WTC11 (cell line): ENCODE data around the gene TATDN2. TPM values are rescaled to one million over a fixed set of nuclear protein-coding genes. Genes with fewer than 3 reads are reported as not detected.

Experiments used
- ATAC-seq: fragments of 200-7000 bp; cut with Tn5 transposase; 2 replicates; pipeline ENCODE4 v1.10.0; 2021; ENCODE audit warnings: mild to moderate bottlenecking, moderate library complexity
- CTCF ChIA-PET: fragments of 300-600 bp; sonication (Branson Sonifier 250); formaldehyde crosslinking; loops from one replicate; lab custom pipeline; 2021; ENCODE audit warnings: antibody characterized with exemption; lab: Charles Lee
- POLR2A ChIA-PET: fragments of 350-600 bp; sonication (Branson Sonifier 250); formaldehyde crosslinking; loops from one replicate; lab custom pipeline; 2021; ENCODE audit warnings: antibody characterized with exemption; lab: Charles Lee
- DNase-seq: peaks from one replicate; pipeline ENCODE4 v3.0.0; 2021; ENCODE audit warnings: low spot score
- H3K27ac Mint-ChIP-seq: 2 replicates; pipeline ENCODE4 v1.8.0; 2021; ENCODE audit warnings: mixed read lengths
- H3K27me3 Mint-ChIP-seq: 2 replicates; pipeline ENCODE4 v1.8.0; 2021; ENCODE audit warnings: low read depth, mild to moderate bottlenecking, moderate library complexity, mixed read lengths
- H3K36me3 Mint-ChIP-seq: 2 replicates; pipeline ENCODE4 v1.8.0; 2021; ENCODE audit warnings: mixed read lengths
- H3K4me1 Mint-ChIP-seq: 2 replicates; pipeline ENCODE4 v1.8.0; 2022; ENCODE audit warnings: mixed read lengths
- H3K4me3 Mint-ChIP-seq: 2 replicates; pipeline ENCODE4 v1.8.0; 2021; ENCODE audit warnings: mild to moderate bottlenecking, moderate library complexity, mixed read lengths
- H3K9me3 Mint-ChIP-seq: 2 replicates; pipeline ENCODE4 v1.8.0; 2021; ENCODE audit warnings: mixed read lengths
- ATF1 ChIP-seq: sonication (generic); formaldehyde crosslinking; IDR thresholded peaks from 2 replicates; pipeline ENCODE4 v1.8.1; 2023; ENCODE audit warnings: mild to moderate bottlenecking, moderate library complexity, missing genetic modification reagents
- CBFB ChIP-seq: sonication (generic); formaldehyde crosslinking; IDR thresholded peaks from 2 replicates; pipeline ENCODE4 v1.8.1; 2022; ENCODE audit warnings: mild to moderate bottlenecking, low read depth, missing genetic modification reagents
- ESRRA ChIP-seq: sonication (generic); formaldehyde crosslinking; IDR thresholded peaks from 2 replicates; pipeline ENCODE4 v1.8.1; 2022; ENCODE audit warnings: mild to moderate bottlenecking, missing genetic modification reagents, borderline replicate concordance
- ETV6 ChIP-seq: sonication (generic); formaldehyde crosslinking; IDR thresholded peaks from 2 replicates; pipeline ENCODE4 v1.8.1; 2022; ENCODE audit warnings: mild to moderate bottlenecking, missing genetic modification reagents
- FOXJ3 ChIP-seq: sonication (generic); formaldehyde crosslinking; IDR thresholded peaks from 2 replicates; pipeline ENCODE4 v1.9.0; 2021; ENCODE audit warnings: missing genetic modification reagents, mild to moderate bottlenecking, borderline replicate concordance
- FOXP1 ChIP-seq: sonication (generic); formaldehyde crosslinking; IDR thresholded peaks from 2 replicates; pipeline ENCODE4 v1.8.0; 2022; ENCODE audit warnings: missing genetic modification reagents, mild to moderate bottlenecking, moderate library complexity, borderline replicate concordance
- GABPB1 ChIP-seq: sonication (generic); formaldehyde crosslinking; IDR thresholded peaks from 2 replicates; pipeline ENCODE4 v1.8.1; 2023; ENCODE audit warnings: mild to moderate bottlenecking, missing genetic modification reagents
- IRF2 ChIP-seq: sonication (generic); formaldehyde crosslinking; IDR thresholded peaks from 2 replicates; pipeline ENCODE4 v1.8.0; 2022; ENCODE audit warnings: low read depth, missing genetic modification reagents, borderline replicate concordance
- NR2C2 ChIP-seq: sonication (generic); formaldehyde crosslinking; IDR thresholded peaks from 2 replicates; pipeline ENCODE4 v1.8.0; 2022; ENCODE audit warnings: mild to moderate bottlenecking, missing genetic modification reagents
- PRRX2 ChIP-seq: fragments of 250-450 bp; sonication (Bioruptor Pico); IDR thresholded peaks from 2 replicates; pipeline ENCODE4 v1.8.0; 2021; ENCODE audit warnings: mild to moderate bottlenecking
- SOX15 ChIP-seq: fragments of 250-450 bp; sonication (Bioruptor Pico); IDR thresholded peaks from 2 replicates; pipeline ENCODE4 v1.9.0; 2021; ENCODE audit warnings: mild to moderate bottlenecking
- USF2 ChIP-seq: sonication (generic); formaldehyde crosslinking; IDR thresholded peaks from 2 replicates; pipeline ENCODE4 v1.8.1; 2023; ENCODE audit warnings: mild to moderate bottlenecking, missing genetic modification reagents, moderate library complexity
- ZNF138 ChIP-seq: sonication (generic); formaldehyde crosslinking; conservative IDR thresholded peaks from 2 replicates; pipeline ENCODE4 v1.8.1; 2022; ENCODE audit warnings: mild to moderate bottlenecking, moderate library complexity, missing genetic modification reagents
- ZNF281 ChIP-seq: sonication (generic); formaldehyde crosslinking; IDR thresholded peaks from 2 replicates; pipeline ENCODE4 v1.8.0; 2023; ENCODE audit warnings: mild to moderate bottlenecking, missing genetic modification reagents
- ZNF396 ChIP-seq: fragments of 250-450 bp; sonication (Bioruptor Pico); IDR thresholded peaks from 2 replicates; pipeline ENCODE4 v1.8.0; 2021; ENCODE audit warnings: mild to moderate bottlenecking, moderate library complexity, borderline replicate concordance
- total RNA-seq: library from RNA; stranded (reverse); gene quantifications from 3 replicates; pipeline ENCODE4 v1.2.3, GENCODE V29; 2021
- TF ChIP-seq, protein P1 (sequence below): sonication (generic); formaldehyde crosslinking; IDR thresholded peaks from 2 replicates; pipeline ENCODE4 v1.8.1; 2022; ENCODE audit warnings: mild to moderate bottlenecking, moderate library complexity, missing genetic modification reagents
- TF ChIP-seq, protein P2 (sequence below): sonication (generic); formaldehyde crosslinking; IDR thresholded peaks from 2 replicates; pipeline ENCODE4 v1.8.0; 2022; ENCODE audit warnings: mild to moderate bottlenecking, missing genetic modification reagents
- TF ChIP-seq, protein P3 (sequence below): sonication (generic); formaldehyde crosslinking; IDR thresholded peaks from 2 replicates; pipeline ENCODE4 v1.8.1; 2022; ENCODE audit warnings: mild to moderate bottlenecking, missing genetic modification reagents, moderate library complexity, borderline replicate concordance
- TF ChIP-seq, protein P4 (sequence below): sonication (generic); formaldehyde crosslinking; conservative IDR thresholded peaks from 2 replicates; pipeline ENCODE4 v1.8.1; 2022; ENCODE audit warnings: mild to moderate bottlenecking, missing genetic modification reagents
- TF ChIP-seq, protein P5 (sequence below): fragments of 250-450 bp; sonication (Bioruptor Pico); IDR thresholded peaks from 2 replicates; pipeline ENCODE4 v2.1.2; 2022; ENCODE audit warnings: mild to moderate bottlenecking, moderate library complexity

The TATDN2 gene
- total RNA-seq, 1 experiment from 2014 or later = 31.7 TPM

GRCh38 chr3:10284496-10284895, 36.2 kb downstream of the TATDN2 start:
- no peak for DNase-seq
- 0 out of 2 replicates have a peak overlapping the region, but pooled peaks have one; percentile 41 for H3K27ac Mint-ChIP-seq
- H3K27me3 Mint-ChIP-seq = no peaks in the 10 kb centered on the region
- H3K36me3 Mint-ChIP-seq = peaks cover 16% of the 10 kb centered on the region; the same call in 1 of the 2 replicates
- H3K9me3 Mint-ChIP-seq = no peaks in the 10 kb centered on the region
- TF ChIP-seq IRF2 (no peak), FOXP1 (no peak), ETV6 (no peak), ZNF281 (no peak), USF2 (CRISPR knock-in tag) (no peak), SOX15 (no peak), GABPB1 (CRISPR knock-in tag) (no peak), PRRX2 (CRISPR knock-in tag) (no peak), ESRRA (CRISPR knock-in tag) (no peak), ZNF138 (CRISPR knock-in tag) (no peak), ZNF396 (CRISPR knock-in tag) (no peak)
- TF ChIP-seq, protein P1, sequence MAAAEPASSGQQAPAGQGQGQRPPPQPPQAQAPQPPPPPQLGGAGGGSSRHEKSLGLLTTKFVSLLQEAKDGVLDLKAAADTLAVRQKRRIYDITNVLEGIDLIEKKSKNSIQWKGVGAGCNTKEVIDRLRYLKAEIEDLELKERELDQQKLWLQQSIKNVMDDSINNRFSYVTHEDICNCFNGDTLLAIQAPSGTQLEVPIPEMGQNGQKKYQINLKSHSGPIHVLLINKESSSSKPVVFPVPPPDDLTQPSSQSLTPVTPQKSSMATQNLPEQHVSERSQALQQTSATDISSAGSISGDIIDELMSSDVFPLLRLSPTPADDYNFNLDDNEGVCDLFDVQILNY (CRISPR knock-in tag) = no peak
- TF ChIP-seq, protein P2, sequence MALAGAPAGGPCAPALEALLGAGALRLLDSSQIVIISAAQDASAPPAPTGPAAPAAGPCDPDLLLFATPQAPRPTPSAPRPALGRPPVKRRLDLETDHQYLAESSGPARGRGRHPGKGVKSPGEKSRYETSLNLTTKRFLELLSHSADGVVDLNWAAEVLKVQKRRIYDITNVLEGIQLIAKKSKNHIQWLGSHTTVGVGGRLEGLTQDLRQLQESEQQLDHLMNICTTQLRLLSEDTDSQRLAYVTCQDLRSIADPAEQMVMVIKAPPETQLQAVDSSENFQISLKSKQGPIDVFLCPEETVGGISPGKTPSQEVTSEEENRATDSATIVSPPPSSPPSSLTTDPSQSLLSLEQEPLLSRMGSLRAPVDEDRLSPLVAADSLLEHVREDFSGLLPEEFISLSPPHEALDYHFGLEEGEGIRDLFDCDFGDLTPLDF (CRISPR knock-in tag) = no peak
- no peak overlapping the region for H3K4me3 Mint-ChIP-seq
- ATAC-seq = no peak
- ChIA-PET POLR2A (no interaction called here), CTCF (no interaction called here)
- H3K4me1 Mint-ChIP-seq = peaks cover 9% of the 10 kb centered on the region

DNA sequence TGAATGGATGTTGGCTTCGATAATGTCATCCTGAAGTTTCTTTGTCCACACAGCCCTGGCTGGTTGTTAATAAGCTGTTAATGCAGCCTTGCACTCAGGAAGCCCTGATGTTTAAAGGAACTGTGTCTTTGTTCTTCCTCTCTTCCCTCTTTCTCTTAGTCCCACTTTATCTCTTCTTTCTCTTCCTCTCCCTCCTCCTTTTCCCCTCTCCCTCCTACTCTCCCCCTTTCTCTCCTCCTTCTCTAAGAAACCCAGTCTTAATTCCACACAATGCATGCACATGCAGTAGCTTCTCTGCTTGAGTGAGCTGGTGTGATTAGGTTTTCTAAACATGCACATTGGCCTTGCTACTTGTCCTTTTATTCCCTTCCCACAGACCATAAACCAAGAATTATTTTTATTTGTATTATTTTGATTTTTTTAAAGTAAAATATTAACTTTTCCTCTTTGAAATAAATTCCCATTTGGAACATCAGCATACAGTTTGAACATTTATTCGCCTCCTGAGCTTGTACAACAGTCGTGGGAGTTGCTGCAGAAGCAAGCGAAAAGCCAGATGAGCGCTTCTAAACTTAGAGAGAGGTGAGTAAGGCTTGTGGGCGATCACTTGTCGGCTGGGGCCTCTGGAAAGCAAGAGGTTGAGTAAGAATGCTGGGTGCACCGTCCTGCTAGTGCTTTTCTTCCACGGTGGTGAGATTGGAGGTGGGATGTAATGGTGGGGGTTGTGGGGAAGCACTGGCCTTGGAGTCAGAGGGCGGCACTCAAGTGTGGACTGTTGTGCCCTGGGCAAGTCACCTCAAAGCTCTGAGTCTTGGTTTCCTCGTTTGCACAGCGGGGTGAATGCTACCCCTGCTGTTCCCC, 37.2 kb downstream of the TATDN2 start:
- CTCF ChIA-PET = interaction anchor here (3.3 kb wide), 1 partner anchor 22 kb away, joined by 12 read pairs; no protein-coding TSS in a partner anchor
- Mint-ChIP-seq H3K27ac (peak overlapping the region; percentile 22), H3K4me3 (no peak overlapping the region), H3K36me3 (peaks cover 13% of the 10 kb centered on the region; the same call in 1 of the 2 replicates), H3K27me3 (no peaks in the 10 kb centered on the region), H3K9me3 (no peaks in the 10 kb centered on the region), H3K4me1 (peaks cover 9% of the 10 kb centered on the region)
- ATAC-seq (no peak), DNase-seq (no peak)
- POLR2A ChIA-PET = no interaction called here
- TF ChIP-seq, protein P3, sequence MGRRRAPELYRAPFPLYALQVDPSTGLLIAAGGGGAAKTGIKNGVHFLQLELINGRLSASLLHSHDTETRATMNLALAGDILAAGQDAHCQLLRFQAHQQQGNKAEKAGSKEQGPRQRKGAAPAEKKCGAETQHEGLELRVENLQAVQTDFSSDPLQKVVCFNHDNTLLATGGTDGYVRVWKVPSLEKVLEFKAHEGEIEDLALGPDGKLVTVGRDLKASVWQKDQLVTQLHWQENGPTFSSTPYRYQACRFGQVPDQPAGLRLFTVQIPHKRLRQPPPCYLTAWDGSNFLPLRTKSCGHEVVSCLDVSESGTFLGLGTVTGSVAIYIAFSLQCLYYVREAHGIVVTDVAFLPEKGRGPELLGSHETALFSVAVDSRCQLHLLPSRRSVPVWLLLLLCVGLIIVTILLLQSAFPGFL (CRISPR knock-in tag) = no peak
- TF ChIP-seq ATF1 (CRISPR knock-in tag) = no peak
- TF ChIP-seq ZNF281 = no peak
- no peak for TF ChIP-seq CBFB (CRISPR knock-in tag)
- TF ChIP-seq NR2C2 (CRISPR knock-in tag) = no peak
- TF ChIP-seq, protein P4, sequence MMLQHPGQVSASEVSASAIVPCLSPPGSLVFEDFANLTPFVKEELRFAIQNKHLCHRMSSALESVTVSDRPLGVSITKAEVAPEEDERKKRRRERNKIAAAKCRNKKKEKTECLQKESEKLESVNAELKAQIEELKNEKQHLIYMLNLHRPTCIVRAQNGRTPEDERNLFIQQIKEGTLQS (CRISPR knock-in tag) = no peak
- TF ChIP-seq, protein P5, sequence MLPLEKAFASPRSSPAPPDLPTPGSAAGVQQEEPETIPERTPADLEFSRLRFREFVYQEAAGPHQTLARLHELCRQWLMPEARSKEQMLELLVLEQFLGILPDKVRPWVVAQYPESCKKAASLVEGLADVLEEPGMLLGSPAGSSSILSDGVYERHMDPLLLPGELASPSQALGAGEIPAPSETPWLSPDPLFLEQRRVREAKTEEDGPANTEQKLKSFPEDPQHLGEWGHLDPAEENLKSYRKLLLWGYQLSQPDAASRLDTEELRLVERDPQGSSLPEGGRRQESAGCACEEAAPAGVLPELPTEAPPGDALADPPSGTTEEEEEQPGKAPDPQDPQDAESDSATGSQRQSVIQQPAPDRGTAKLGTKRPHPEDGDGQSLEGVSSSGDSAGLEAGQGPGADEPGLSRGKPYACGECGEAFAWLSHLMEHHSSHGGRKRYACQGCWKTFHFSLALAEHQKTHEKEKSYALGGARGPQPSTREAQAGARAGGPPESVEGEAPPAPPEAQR (CRISPR knock-in tag) = no peak
- no peak for TF ChIP-seq FOXJ3
